Activated CD8-positive, alpha-beta memory T cell treated with anti-CD3 and anti-CD28 coated beads, Interleukin-2, amount 50 U/mL, for 1 hour (primary cell): ENCODE data around the gene ZDHHC6.
"Not testable (repeated sequence)": the region's sequence is repeated elsewhere in the genome, so short reads cannot be mapped to it uniquely, and the experiment has no call there.

Experiments used
- DNase-seq: peaks from one replicate; pipeline ENCODE4 v3.0.0-alpha.2; 2020; ENCODE audit errors: extremely low read depth

Gene ZDHHC6

GRCh38 chr10:112390125-112390703 lies 56.5 kb downstream of the ZDHHC6 start:
- DNase-seq: no peak

GRCh38 chr10:112389271-112389822 lies 57.4 kb downstream of the ZDHHC6 start:
- no peak for DNase-seq

DNA sequence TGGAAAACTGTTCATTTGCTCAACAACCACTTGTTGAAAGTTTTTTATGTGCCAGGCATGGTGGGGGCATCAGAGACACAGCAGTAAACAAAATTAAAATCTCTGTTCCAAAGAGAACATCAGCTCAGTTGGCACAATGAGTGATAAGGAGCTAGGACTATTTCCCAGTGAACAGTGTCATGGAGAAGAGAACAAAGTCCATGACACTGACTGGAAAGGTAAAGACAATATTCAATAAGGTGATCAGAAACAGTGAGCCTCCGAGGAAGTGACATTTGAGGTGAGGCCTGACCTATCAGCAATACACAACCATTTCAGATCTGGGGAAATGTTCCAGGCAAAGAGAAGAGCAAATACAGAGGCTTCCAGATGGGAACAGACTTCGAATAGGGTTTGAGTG lies 58.2 kb downstream of the ZDHHC6 start:
- DNase-seq: no peak

DNA sequence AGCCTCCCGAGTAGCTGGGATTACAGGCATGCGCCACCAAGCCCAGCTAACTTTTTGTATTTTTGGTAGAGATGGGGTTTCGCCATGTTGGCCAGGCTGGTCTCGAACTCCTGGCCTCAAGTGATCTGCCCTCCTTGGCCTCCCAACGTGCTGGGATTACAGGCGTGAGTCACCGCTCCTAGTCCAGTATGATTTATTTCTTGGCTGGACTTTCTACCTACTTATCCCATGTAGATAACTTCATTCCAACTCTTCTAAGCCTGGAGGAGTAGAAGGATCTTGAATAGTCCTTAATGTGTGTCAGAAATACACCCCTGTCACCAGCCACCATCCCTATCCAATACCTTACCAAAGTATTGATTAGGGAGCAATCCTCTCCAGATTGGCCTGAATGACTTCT lies 58.7 kb downstream of the ZDHHC6 start:
- DNase-seq: not testable (repeated sequence)

GRCh38 chr10:112385201-112385600 lies 61.5 kb downstream of the ZDHHC6 start:
- DNase-seq: no peak

GRCh38 chr10:112384141-112384540 lies 62.6 kb downstream of the ZDHHC6 start:
- no peak for DNase-seq

DNA sequence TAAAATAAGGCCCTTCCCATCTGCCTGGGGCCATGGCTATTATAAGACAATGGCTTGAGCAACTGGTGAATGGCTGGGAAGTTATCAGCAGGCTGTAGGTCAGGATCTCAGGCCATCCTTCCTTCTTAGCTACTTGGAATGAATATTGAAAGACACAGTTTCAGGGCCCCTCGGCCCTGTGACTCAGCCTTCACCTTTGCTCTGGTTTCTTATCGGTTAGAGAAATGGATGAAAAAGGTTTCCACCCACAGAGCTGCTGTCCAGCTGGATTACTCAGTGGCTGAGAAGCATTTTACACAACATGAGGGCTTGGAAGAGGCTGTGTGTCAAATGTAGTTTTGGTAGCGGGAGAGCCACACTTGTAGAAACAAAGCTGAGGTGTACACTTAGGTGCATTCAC lies 63.4 kb downstream of the ZDHHC6 start:
- DNase-seq: no peak

- DNase-seq: no peak
Observed at GRCh38 chr10:112382515-112383235, 64.0 kb downstream of the ZDHHC6 start.
